Caco-2 (cell line): ENCODE measurements around the gene GRIFIN. TPM values are rescaled to one million over a fixed set of nuclear protein-coding genes. Genes with fewer than 3 reads are reported as not detected.

Experiments
- BruUV-seq: library from RNA; stranded (reverse); fragments of 400-500 nt; replicated peaks from 2 replicates; lab custom pipeline; 2021; lab: Mats Ljungman, UMichigan
- CTCF ChIA-PET: fragments of 300-600 bp; sonication (Branson Sonifier 250); formaldehyde crosslinking; loops from one replicate; lab custom pipeline; 2022; ENCODE audit warnings: antibody characterized with exemption; lab: Charles Lee
- POLR2A ChIA-PET: fragments of 300-600 bp; sonication (Branson Sonifier 250); formaldehyde crosslinking; loops from one replicate; lab custom pipeline; 2022; ENCODE audit warnings: antibody characterized with exemption; lab: Charles Lee
- DNase-seq, 2 experiments: peaks; one replicate each; pipeline versions ENCODE4 v3.0.0 to v3.0.0-alpha.2; 2020 to 2022
- H3K27me3 ChIP-seq: replicated peaks from 2 replicates; pipeline ENCODE4 v1.6.0; 2011; ENCODE audit warnings: low read length; ENCODE audit not compliant: control insufficient read depth, insufficient read depth
- H3K36me3 ChIP-seq: 2 replicates; pipeline ENCODE4 v1.5.1; 2011; ENCODE audit warnings: low read length; ENCODE audit not compliant: control insufficient read depth, insufficient read depth
- H3K4me1 ChIP-seq: fragments of 250-450 bp; sonication (Bioruptor Pico); 2 replicates; pipeline ENCODE4 v1.5.1; 2020; ENCODE audit warnings: mild to moderate bottlenecking
- H3K4me3 ChIP-seq: 2 replicates; pipeline ENCODE4 v1.5.1; 2011; ENCODE audit warnings: low read depth, mild to moderate bottlenecking, control low read depth, low read length
- H3K9me3 ChIP-seq: fragments of 250-450 bp; sonication (Bioruptor Pico); 2 replicates; pipeline ENCODE4 v1.5.1; 2020; ENCODE audit warnings: mild to moderate bottlenecking, moderate library complexity
- H3K27ac Mint-ChIP-seq: one replicate; pipeline ENCODE4 v1.8.0; 2022; ENCODE audit warnings: mixed read lengths; ENCODE audit not compliant: unreplicated experiment
- H3K27me3 Mint-ChIP-seq: one replicate; pipeline ENCODE4 v1.8.0; 2022; ENCODE audit warnings: mixed read lengths; ENCODE audit not compliant: insufficient read depth, unreplicated experiment
- H3K36me3 Mint-ChIP-seq: one replicate; pipeline ENCODE4 v1.8.0; 2022; ENCODE audit warnings: mild to moderate bottlenecking, mixed read lengths; ENCODE audit not compliant: insufficient read depth, unreplicated experiment
- H3K4me1 Mint-ChIP-seq: one replicate; pipeline ENCODE4 v1.8.0; 2022; ENCODE audit warnings: low read depth, mixed read lengths; ENCODE audit not compliant: unreplicated experiment
- H3K4me3 Mint-ChIP-seq: one replicate; pipeline ENCODE4 v1.8.0; 2022; ENCODE audit warnings: mild to moderate bottlenecking, moderate library complexity, mixed read lengths; ENCODE audit not compliant: unreplicated experiment
- H3K9me3 Mint-ChIP-seq: one replicate; pipeline ENCODE4 v1.8.0; 2022; ENCODE audit warnings: mixed read lengths; ENCODE audit not compliant: unreplicated experiment
- intact Hi-C: fragments of 100-400 bp; cut with micrococcal nuclease; formaldehyde crosslinking; loops from one replicate; pipeline ENCODE4 v1.10.0; 2022; ENCODE audit not compliant: unreplicated experiment
- total RNA-seq: library from RNA; stranded (reverse); gene quantifications from 2 replicates; pipeline ENCODE4 v1.2.3, GENCODE V29; 2022
- TF ChIP-seq, protein P1 (sequence below), 2 experiments: fragments of 200-600 bp in 1 of 2; IDR thresholded peaks; 1 replicate in 1 of 2; 2 replicates in 1 of 2; pipeline versions ENCODE4 v1.5.1 to v1.8.0; 2011 to 2022; ENCODE audit warnings: antibody characterized with exemption in 1 of 2, control low read depth in 1 of 2, inconsistent platforms in 1 of 2, low read depth in 1 of 2, low read length in 1 of 2, mild to moderate bottlenecking in 1 of 2, moderate library complexity in 1 of 2; ENCODE audit not compliant: insufficient read depth in 1 of 2, severe bottlenecking in 1 of 2, unreplicated experiment in 1 of 2

GRIFIN gene
- total RNA-seq, 1 experiment from 2014 or later: not detected

DNA sequence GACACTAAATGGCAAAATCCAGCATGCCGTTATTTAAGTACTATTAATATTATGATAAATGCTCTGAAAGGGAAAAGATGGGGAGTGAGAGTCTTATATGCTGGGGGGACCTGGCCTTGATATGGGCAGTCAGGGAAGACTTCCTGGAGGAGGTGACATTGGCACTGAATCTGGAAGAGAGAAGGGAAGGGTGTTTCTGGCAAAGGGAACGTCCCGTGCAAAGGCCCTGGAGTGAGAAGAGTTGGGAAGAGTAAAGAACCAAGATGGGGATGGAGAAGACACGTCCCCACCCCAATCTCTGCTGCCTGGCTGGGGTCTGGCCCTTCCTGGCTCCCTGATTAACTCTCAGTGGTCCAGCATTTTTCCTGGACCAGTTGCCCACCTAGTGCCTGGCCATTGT lies 5.0 kb upstream of the GRIFIN start:
- Mint-ChIP-seq H3K27me3 (no peaks in the 10 kb centered on the region), H3K9me3 (no peaks in the 10 kb centered on the region), H3K36me3 (peaks cover 6% of the 10 kb centered on the region), H3K4me3 (no peak overlapping the region), H3K27ac (no peak overlapping the region), H3K4me1 (no peaks in the 10 kb centered on the region)
- ChIA-PET CTCF (interaction anchor here (2.3 kb wide), 1 partner anchor 13 kb away, joined by 6 read pairs; no protein-coding TSS in a partner anchor), POLR2A (no interaction called here)
- H3K4me1 ChIP-seq: no peaks in the 10 kb centered on the region
- H3K27me3 ChIP-seq: no peaks in the 10 kb centered on the region
- TF ChIP-seq, protein P1, sequence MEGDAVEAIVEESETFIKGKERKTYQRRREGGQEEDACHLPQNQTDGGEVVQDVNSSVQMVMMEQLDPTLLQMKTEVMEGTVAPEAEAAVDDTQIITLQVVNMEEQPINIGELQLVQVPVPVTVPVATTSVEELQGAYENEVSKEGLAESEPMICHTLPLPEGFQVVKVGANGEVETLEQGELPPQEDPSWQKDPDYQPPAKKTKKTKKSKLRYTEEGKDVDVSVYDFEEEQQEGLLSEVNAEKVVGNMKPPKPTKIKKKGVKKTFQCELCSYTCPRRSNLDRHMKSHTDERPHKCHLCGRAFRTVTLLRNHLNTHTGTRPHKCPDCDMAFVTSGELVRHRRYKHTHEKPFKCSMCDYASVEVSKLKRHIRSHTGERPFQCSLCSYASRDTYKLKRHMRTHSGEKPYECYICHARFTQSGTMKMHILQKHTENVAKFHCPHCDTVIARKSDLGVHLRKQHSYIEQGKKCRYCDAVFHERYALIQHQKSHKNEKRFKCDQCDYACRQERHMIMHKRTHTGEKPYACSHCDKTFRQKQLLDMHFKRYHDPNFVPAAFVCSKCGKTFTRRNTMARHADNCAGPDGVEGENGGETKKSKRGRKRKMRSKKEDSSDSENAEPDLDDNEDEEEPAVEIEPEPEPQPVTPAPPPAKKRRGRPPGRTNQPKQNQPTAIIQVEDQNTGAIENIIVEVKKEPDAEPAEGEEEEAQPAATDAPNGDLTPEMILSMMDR (IDR thresholded peaks at IDR 0.05; ENCODE audit: insufficient read depth in 1 of 2, low read depth in 1 of 2, low read length in 1 of 2, severe bottlenecking in 1 of 2, unreplicated experiment in 1 of 2): no peak
- 0 out of 2 replicates have a peak, but pooled peaks cover 5% of the 10 kb centered on the region for H3K9me3 ChIP-seq
- H3K36me3 ChIP-seq: no peaks in the 10 kb centered on the region
- DNase-seq: no peak
- H3K4me3 ChIP-seq: no peak overlapping the region
- BruUV-seq: no TSS peak
- intact Hi-C loops: no loop called here

DNA sequence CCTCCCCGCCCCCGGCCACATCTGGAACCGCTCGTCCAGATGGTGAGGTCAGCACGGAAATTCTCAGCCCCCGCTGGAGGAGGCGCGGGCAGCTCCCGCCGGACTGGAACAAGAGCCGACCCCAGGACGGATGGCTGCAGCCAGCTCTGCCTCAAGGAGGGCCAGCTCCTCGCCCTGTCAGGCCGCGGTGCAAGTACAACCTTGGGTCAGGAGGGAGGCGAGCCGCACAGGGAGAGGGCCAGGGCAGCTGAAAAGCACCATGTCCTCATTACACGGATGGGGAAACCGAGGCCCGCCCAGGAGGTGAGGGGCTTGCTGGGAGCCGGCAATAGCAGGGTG lies 3.8 kb upstream of the GRIFIN start:
- Histone ChIP-seq H3K36me3 (no peaks in the 10 kb centered on the region), H3K27me3 (no peaks in the 10 kb centered on the region), H3K9me3 (0 out of 2 replicates have a peak, but pooled peaks cover 5% of the 10 kb centered on the region), H3K4me1 (no peaks in the 10 kb centered on the region), H3K4me3 (no peak overlapping the region)
- no TSS peak for BruUV-seq
- intact Hi-C loops: no loop called here
- no peak for DNase-seq
- H3K4me1 Mint-ChIP-seq: no peaks in the 10 kb centered on the region
- ChIA-PET POLR2A (no interaction called here), CTCF (interaction anchor here (0.8 to 2.3 kb wide), 3 partner anchors 10 to 76 kb away, joined by 3 to 6 read pairs (median 3); partner anchors contain the start of gene BRAT1)
- no peak overlapping the region for H3K4me3 Mint-ChIP-seq
- peaks cover 6% of the 10 kb centered on the region for H3K36me3 Mint-ChIP-seq
- TF ChIP-seq, protein P1 (IDR thresholded peaks at IDR 0.05; ENCODE audit: insufficient read depth in 1 of 2, low read depth in 1 of 2, low read length in 1 of 2, severe bottlenecking in 1 of 2, unreplicated experiment in 1 of 2): no peak
- no peak overlapping the region for H3K27ac Mint-ChIP-seq
- H3K27me3 Mint-ChIP-seq: no peaks in the 10 kb centered on the region
- H3K9me3 Mint-ChIP-seq: no peaks in the 10 kb centered on the region

DNA sequence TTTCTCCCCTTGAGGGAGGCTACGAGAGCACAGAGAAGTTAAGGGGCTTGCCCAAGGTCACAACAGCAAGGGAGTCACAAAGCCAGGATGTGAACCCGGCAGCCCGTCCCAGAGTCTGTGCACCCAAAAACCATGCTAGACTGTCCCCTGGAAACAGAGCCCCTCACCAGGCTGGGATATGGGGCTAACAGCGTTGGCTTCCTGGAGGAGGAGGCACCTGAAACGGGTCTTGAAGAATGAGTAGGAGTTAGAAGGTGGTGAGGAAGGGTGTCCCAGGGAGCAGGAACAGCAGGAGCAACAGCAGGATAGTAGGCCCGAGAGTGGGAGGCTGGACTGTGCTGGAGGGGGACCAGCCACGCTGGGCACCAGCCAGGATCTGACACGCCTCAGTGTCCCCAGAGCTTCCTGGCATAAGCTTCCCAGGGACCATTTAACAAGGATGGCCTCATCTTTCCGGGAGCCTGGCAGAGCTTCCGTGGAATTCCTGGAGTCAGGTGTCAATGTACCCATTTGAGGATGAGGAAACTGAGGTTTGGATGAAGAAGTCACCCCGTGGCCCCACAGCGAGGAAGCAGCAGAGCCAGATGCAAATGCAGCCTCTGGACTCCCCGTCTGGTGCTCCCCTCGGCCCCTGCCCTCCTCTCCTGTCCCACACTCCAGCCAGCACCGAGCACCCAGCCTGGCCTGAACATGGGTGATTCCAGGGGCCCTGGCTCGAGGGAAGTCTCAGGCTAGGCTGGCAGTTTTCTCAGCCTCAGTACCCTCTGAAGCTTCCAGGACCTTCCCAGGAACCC lies 3.3 kb upstream of the GRIFIN start:
- DNase-seq: no peak
- no peaks in the 10 kb centered on the region for H3K36me3 ChIP-seq
- POLR2A ChIA-PET: no interaction called here
- Mint-ChIP-seq H3K9me3 (no peaks in the 10 kb centered on the region), H3K36me3 (peaks cover 6% of the 10 kb centered on the region), H3K4me3 (no peak overlapping the region), H3K4me1 (no peaks in the 10 kb centered on the region), H3K27me3 (no peaks in the 10 kb centered on the region), H3K27ac (no peak overlapping the region)
- TF ChIP-seq, protein P1 (IDR thresholded peaks at IDR 0.05; ENCODE audit: insufficient read depth in 1 of 2, low read depth in 1 of 2, low read length in 1 of 2, severe bottlenecking in 1 of 2, unreplicated experiment in 1 of 2): no peak
- intact Hi-C loops: loop anchor here (5.0 kb wide), 1 partner anchor 78 kb away; the partner anchor contains the start of genes BRAT1 and IQCE
- CTCF ChIA-PET: interaction anchor here (0.6 to 2.3 kb wide), 4 partner anchors 9 to 76 kb away, joined by 3 to 6 read pairs (median 3); partner anchors contain the start of gene BRAT1
- no peak overlapping the region for H3K4me3 ChIP-seq
- H3K9me3 ChIP-seq: 0 out of 2 replicates have a peak, but pooled peaks cover 5% of the 10 kb centered on the region
- H3K27me3 ChIP-seq: no peaks in the 10 kb centered on the region
- H3K4me1 ChIP-seq: no peaks in the 10 kb centered on the region
- no TSS peak for BruUV-seq
